ENCODE data around the gene TEX48.

- no peak for TF ChIP-seq EZH2 (IDR thresholded peaks at IDR 0.05; ENCODE audit: borderline replicate concordance, insufficient read depth, low read length, poor library complexity, severe bottlenecking)
- no peak for TF ChIP-seq TAF1 (IDR thresholded peaks at IDR 0.05; ENCODE audit: low read depth)
- TF ChIP-seq EP300 (conservative IDR thresholded peaks at IDR 0.05; ENCODE audit: poor library complexity, severe bottlenecking): no peak
Measured at GRCh38 chr9:114641967-114642366, 40.0 kb downstream of the TEX48 start.
